A549 (cell line): ENCODE results near the gene ZNF654.

Experiments
- BCL3 ChIP-seq: fragments of >200 bp; sonication (Bioruptor Twin); formaldehyde crosslinking; IDR thresholded peaks from 3 replicates; pipeline ENCODE4 v1.6.1; 2016
- BHLHE40 ChIP-seq: IDR thresholded peaks from 2 replicates; pipeline ENCODE4 v1.6.1; 2012; ENCODE audit warnings: low read depth, low read length, inconsistent platforms
- CTCF ChIP-seq: fragments of >200 bp; sonication (Bioruptor Twin); formaldehyde crosslinking; IDR thresholded peaks from 3 replicates; pipeline ENCODE4 v1.5.1; 2016
- E2F6 ChIP-seq: IDR thresholded peaks from 2 replicates; pipeline ENCODE4 v1.6.1; 2012; ENCODE audit warnings: low read depth, borderline replicate concordance
- MAFK ChIP-seq: fragments of 450-650 bp; IDR thresholded peaks from 2 replicates; pipeline ENCODE4 v1.6.1; 2014; ENCODE audit not compliant: partially characterized antibody
- MAZ ChIP-seq: fragments of 150-350 bp; IDR thresholded peaks from 2 replicates; pipeline ENCODE4 v1.6.1; 2014; ENCODE audit warnings: antibody characterized with exemption, low read depth, low read length, borderline replicate concordance
- POLR2A ChIP-seq: IDR thresholded peaks from 2 replicates; pipeline ENCODE4 v1.6.1; 2012; ENCODE audit warnings: mild to moderate bottlenecking, low read length
- POLR2AphosphoS2 ChIP-seq: conservative IDR thresholded peaks from 2 replicates; pipeline ENCODE4 v1.6.1; 2012; ENCODE audit warnings: low read length, improper control_type of control experiment, inconsistent platforms
- RARB ChIP-seq: fragments of 250-450 bp; sonication (Bioruptor Pico); IDR thresholded peaks from 2 replicates; pipeline ENCODE4 v1.8.0; 2021; ENCODE audit warnings: mild to moderate bottlenecking, moderate library complexity
- REST ChIP-seq: fragments of 200-600 bp; sonication (generic); IDR thresholded peaks from 2 replicates; pipeline ENCODE4 v1.6.1; 2016; ENCODE audit warnings: antibody characterized with exemption, mild to moderate bottlenecking, moderate library complexity
- SMC3 ChIP-seq: fragments of >200 bp; sonication (Bioruptor Twin); formaldehyde crosslinking; IDR thresholded peaks from 3 replicates; pipeline ENCODE4 v1.6.1; 2018; ENCODE audit warnings: inconsistent platforms
- USF2 ChIP-seq: fragments of 450-650 bp; IDR thresholded peaks from 2 replicates; pipeline ENCODE4 v1.6.1; 2014; ENCODE audit warnings: antibody characterized with exemption
- TF ChIP-seq, protein P1 (sequence below): fragments of 150-350 bp; IDR thresholded peaks from 2 replicates; pipeline ENCODE4 v1.6.1; 2014; ENCODE audit warnings: low read depth, mild to moderate bottlenecking, low read length

- TF ChIP-seq MAFK (no peak), CTCF (no peak), SMC3 (no peak), RARB (CRISPR knock-in tag) (no peak), REST (no peak), USF2 (no peak), E2F6 (no peak), MAZ (no peak), BCL3 (no peak), BHLHE40 (no peak), POLR2A (no peak), POLR2AphosphoS2 (no peak)
- TF ChIP-seq, protein P1, sequence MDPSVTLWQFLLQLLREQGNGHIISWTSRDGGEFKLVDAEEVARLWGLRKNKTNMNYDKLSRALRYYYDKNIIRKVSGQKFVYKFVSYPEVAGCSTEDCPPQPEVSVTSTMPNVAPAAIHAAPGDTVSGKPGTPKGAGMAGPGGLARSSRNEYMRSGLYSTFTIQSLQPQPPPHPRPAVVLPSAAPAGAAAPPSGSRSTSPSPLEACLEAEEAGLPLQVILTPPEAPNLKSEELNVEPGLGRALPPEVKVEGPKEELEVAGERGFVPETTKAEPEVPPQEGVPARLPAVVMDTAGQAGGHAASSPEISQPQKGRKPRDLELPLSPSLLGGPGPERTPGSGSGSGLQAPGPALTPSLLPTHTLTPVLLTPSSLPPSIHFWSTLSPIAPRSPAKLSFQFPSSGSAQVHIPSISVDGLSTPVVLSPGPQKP, result no peak
Observed at GRCh38 chr3:88046766-88047165, 12.3 kb upstream of the ZNF654 start.
